Measurements from ENCODE around the gene MGRN1.

GRCh38 chr16:4624827-4625559, 367 bp downstream of the MGRN1 start:
- TF ChIP-seq CTCF (conservative IDR thresholded peaks at IDR 0.05 in 1 of 2, IDR thresholded peaks at IDR 0.05 in 1 of 2; ENCODE audit: low read depth in 1 of 2, low read length in 2 of 2) (no peak), EZH2 (IDR thresholded peaks at IDR 0.05; ENCODE audit: low read length, missing control alignments) (no peak)

Data from fibroblast of lung (primary cell).